ENCODE data around the gene TMPRSS6.

Gene TMPRSS6

GRCh38 chr22:37139762-37140161, 30.2 kb upstream of the TMPRSS6 start:
- no peak for DNase-seq

- DNase-seq, result no peak
Measured at GRCh38 chr22:37138849-37139561, 29.5 kb upstream of the TMPRSS6 start.

GRCh38 chr22:37137903-37138665, 28.6 kb upstream of the TMPRSS6 start:
- no peak for DNase-seq

GRCh38 chr22:37137131-37137530, 27.6 kb upstream of the TMPRSS6 start:
- DNase-seq, result no peak

- DNase-seq, result no peak
Measured at GRCh38 chr22:37135023-37135422, 25.5 kb upstream of the TMPRSS6 start.

- DNase-seq, result no peak
Measured at GRCh38 chr22:37133304-37134018, 23.9 kb upstream of the TMPRSS6 start.

- DNase-seq, result no peak
Measured at GRCh38 chr22:37132773-37133172, 23.3 kb upstream of the TMPRSS6 start.

GRCh38 chr22:37129866-37130441, 20.4 kb upstream of the TMPRSS6 start:
- no peak for DNase-seq

GRCh38 chr22:37128555-37129281, 19.2 kb upstream of the TMPRSS6 start:
- DNase-seq, result no peak

GRCh38 chr22:37127350-37127878, 17.9 kb upstream of the TMPRSS6 start:
- DNase-seq, result no peak

GRCh38 chr22:37126882-37127281, 17.4 kb upstream of the TMPRSS6 start:
- DNase-seq, result peak; percentile 35

GRCh38 chr22:37126383-37126782, 16.9 kb upstream of the TMPRSS6 start:
- peak; percentile 39 for DNase-seq

GRCh38 chr22:37123649-37124048, 14.1 kb upstream of the TMPRSS6 start:
- DNase-seq, result no peak

GRCh38 chr22:37122598-37123180, 13.2 kb upstream of the TMPRSS6 start:
- no peak for DNase-seq

- peak; percentile 98 for DNase-seq
Measured at GRCh38 chr22:37121887-37122591, 12.5 kb upstream of the TMPRSS6 start.

- no peak for DNase-seq
Measured at GRCh38 chr22:37120569-37121340, 11.2 kb upstream of the TMPRSS6 start.

- DNase-seq, result no peak
Measured at GRCh38 chr22:37119872-37120271, 10.4 kb upstream of the TMPRSS6 start.

- no peak for DNase-seq
Measured at GRCh38 chr22:37118083-37118482, 8.6 kb upstream of the TMPRSS6 start.

GRCh38 chr22:37117092-37117491, 7.6 kb upstream of the TMPRSS6 start:
- DNase-seq, result no peak

- DNase-seq, result no peak
Measured at GRCh38 chr22:37115032-37115431, 5.5 kb upstream of the TMPRSS6 start.

- no peak for DNase-seq
Measured at GRCh38 chr22:37113757-37114156, 4.2 kb upstream of the TMPRSS6 start.

Data from activated CD4-positive, alpha-beta T cell treated with anti-CD3 and anti-CD28 coated beads, Interleukin-10, Interleukin-2, amounts not matched to agents 100 ng/mL and 50 ng/mL, durations not matched to agents 16 hours and 8 hours (primary cell).